Suppressor macrophage treated with lipopolysaccharide for 4 hours (primary cell): Measurements from ENCODE around the gene SEMA5B.

ENCODE experiments used
- DNase-seq: peaks from one replicate; pipeline ENCODE4 v3.0.0-alpha.2; 2020

Gene SEMA5B

DNA sequence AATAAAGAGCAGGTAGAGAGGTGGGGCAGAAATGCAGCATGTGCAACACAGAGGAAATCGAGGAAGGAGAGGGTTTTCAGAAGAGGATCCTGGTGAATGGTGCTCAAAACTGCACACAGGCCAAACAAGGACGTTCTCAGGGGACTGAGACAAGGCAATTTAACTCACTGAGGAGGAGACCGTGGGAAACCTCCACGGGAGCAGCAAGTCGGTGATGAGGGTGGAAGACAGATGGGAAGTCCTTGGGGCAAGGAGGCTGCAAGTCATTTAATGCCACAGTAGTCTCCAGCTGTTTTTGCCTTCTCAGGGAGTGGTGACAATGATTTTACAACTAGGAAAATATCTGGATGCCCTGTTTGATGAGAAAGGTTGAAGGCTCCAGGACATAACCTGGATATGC, 27.8 kb upstream of the SEMA5B start:
- DNase-seq = no peak

GRCh38 chr3:123054931-123055330, 27.4 kb upstream of the SEMA5B start:
- no peak for DNase-seq

DNA sequence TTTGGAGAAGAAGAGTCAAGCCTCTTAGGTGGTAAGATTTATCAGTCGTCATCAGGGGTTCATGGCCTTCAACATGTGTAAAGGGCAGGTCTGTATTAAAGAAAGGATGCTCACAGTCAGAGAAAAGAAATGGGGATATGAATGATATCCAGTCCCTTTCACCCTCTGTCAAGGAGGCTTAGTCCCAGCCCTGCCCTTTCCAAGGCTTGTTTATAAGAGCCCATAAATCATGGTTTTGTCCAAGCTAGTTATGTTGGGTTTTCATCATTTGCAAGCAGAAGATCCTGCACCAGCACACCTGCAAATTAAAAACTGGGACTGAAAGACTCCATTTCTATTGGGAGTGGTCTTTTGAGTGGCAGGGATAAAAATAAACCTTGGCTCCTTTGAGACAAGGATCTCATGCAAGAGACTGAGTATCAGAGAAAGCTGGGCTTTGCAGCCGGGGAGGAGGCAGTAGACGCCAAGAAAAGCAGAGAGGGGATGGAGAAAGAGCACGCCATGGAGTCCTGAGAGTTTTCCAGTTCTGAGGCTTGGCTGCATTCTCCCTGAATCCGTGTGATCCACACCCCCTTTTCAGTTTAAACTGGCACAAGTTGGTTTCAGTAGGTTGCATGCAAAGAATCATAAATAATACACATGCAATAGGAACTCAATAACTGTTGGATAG, 26.7 kb upstream of the SEMA5B start:
- no peak for DNase-seq

DNA sequence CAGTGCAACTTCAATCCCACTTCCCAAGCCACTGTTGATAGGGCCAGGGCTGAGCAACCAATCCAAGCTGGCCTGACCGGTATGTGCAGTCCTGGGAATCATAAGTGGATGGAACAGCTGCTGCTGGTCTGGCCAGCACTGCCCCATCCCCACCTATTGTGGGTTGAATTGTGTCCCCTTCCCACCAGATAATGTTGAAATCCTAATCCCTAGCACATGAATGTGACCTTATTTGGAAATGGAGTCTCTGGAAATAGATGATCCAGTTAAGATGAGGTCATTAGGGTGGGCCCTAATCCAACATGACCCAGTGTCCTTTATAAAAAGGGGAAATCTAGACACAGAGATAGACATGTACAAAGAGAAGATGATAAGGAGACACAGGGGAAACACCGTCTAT, 25.5 kb upstream of the SEMA5B start:
- DNase-seq = peak; percentile 12

GRCh38 chr3:123050666-123051065, 23.1 kb upstream of the SEMA5B start:
- DNase-seq = no peak

- DNase-seq = no peak
These were observed 21.1 kb upstream of the SEMA5B start for GRCh38 chr3:123048480-123049237.

DNA sequence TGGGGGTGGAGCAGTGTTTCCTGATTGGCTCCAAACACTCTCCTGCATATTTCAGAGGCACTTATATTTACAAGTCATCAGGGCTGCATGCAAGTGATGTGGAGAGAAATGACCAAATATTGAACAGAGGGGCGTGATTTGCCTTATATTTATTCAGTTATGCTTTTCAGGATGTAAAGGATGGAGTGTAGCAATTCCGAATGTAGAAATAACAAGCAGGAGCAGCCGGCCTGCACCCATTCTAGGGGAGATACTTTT, 19.4 kb upstream of the SEMA5B start:
- no peak for DNase-seq

DNA sequence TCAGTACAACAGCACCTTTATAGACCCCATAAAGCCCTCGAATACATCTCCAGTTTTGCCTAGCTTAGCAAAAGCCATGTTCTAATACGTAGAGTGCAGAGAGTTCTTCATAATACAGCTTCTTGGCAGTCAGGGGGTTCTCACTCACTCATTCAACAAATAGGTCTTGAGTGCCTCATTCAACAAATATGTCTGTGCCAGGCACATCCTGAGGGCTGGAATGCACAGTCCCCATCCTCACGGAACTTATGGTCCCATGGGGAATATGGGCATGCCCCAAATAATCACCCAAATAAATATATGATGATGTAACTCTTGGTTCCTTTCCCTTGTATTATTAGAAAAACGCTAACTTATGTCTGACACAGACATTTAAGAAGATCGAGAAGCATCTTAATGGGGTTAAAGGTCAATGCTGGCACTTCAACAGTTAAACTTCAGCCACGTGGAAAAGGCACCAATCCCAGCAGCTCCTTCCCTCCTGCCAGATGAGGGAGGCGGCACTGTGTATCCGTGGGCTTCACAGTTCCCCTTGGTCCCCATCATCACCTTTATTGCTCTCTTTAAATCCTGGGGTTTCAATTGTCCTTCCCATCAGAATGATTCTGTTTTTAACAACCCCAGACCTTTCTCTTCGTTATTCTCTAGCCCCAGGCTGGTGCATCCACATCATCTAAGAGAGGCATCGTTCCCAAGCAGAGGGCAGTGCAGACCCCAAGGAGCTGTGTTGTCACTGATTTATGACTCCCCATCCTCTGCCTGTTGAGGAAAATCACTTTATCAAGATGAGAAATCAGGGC, 18.9 kb upstream of the SEMA5B start:
- DNase-seq = no peak

DNA sequence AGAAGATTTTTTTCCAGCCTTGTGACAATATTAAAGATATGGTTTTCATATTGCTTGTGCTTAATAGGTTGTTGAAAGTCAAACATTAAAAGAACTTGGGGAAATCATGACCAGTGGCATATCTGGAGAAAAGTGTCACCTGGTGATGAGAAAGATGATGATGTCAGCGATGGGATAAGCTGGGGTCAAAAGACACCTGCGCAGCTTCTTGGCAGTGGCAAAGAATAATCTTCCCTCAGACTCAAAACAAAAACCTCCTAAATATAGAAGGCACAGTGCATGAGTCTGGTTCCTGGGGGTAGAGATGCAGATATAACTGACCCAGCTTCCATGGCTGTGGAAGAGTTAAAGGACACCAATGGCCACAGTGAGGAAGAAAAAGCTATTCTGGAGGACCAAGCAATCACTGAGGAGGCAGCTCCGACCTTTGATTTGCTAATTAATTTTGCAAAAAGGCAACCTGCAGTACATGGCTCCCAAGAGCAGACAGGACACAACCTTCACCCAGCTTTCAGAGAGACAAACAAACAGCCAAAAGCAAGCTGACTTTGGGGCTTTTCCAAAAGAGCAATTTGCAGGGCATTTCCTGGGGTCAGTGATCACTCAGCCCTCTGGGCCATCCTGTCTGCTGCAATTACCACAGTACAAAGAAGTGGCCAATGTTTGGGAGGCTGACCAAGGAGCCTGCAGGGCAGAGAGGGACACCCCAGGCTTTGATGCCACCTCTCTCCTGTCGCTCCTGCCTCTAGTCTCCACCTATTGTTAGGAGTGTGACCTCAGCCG, 17.6 kb upstream of the SEMA5B start:
- DNase-seq = no peak

DNA sequence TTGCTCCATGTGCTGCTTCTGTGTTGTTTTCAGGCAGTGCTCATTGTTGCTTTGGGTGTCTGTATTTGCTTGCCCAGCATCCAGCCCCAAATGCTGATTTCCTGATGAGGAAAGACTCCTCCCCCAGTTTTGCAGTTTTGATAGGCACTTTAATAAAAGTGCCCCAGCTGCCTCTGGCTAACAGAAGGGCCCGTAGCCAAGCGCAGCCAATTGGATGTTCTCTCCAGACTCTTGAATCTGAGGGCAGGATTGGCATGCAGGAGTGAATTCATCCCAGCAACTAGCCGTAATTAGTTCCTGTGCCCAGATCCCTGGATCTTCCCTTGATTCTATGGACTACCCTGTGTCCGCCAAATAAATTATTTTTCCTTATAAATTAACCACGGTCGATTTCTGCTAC, 14.8 kb upstream of the SEMA5B start:
- DNase-seq = no peak

- no peak for DNase-seq
These were observed 11.6 kb upstream of the SEMA5B start for GRCh38 chr3:123039178-123039577.

- no peak for DNase-seq
These were observed 11.2 kb upstream of the SEMA5B start for GRCh38 chr3:123038751-123039150.

GRCh38 chr3:123037015-123037375, 9.4 kb upstream of the SEMA5B start:
- DNase-seq = no peak

- DNase-seq = peak; percentile 71
These were observed 8.9 kb upstream of the SEMA5B start for GRCh38 chr3:123036352-123037014.

GRCh38 chr3:123034996-123035395, 7.4 kb upstream of the SEMA5B start:
- DNase-seq = no peak

DNA sequence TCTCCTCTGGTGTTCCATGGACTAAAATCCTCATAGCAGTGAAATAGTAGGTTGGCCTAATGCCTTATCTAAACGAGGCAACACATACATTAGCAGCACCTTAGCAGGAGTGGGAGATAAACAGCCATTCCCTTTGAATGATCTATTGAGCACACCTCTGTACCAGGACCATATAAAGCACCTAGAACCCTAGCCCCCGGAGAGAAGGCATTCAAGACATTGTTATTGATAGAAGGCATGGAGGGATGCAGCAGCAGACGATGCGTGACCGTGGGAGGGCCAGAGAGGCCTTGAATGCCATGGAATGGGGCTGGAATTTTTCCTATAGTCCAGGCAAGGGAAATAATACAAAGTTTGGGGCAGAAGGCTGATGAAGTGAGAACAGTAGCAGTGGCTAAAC, 6.6 kb upstream of the SEMA5B start:
- DNase-seq = no peak

GRCh38 chr3:123032057-123032456, 4.5 kb upstream of the SEMA5B start:
- DNase-seq = no peak

GRCh38 chr3:123031051-123031450, 3.5 kb upstream of the SEMA5B start:
- no peak for DNase-seq

DNA sequence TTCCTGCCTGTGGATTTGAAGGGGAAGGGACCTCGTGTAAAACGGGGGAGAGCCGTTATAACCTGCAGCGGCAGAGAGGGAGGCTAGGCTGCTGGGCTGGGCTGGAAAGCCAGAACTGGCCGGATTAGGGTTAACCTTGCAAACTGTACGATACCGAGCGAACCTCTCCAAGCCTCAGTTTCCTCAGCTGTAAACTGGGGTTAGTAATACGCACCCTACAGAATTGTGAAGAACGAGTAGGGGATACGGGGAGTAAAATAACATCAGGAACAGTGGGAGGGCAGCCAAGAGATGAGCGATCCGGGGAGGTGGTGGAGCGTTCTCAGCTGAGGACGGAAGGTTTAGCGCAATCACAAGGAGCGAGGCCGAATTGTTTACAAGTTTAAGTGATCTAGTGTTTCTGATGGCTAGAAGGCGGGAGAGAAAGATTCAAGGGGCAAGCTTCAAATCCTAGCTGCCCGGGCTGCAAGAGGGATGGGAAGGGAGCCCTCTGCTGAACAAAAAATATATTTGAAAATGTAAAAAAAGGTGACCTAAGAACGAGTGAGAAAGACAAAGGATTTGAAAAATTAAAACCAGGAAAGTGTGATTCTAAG, 768 bp upstream of the SEMA5B start:
- DNase-seq = peak; percentile 63

DNA sequence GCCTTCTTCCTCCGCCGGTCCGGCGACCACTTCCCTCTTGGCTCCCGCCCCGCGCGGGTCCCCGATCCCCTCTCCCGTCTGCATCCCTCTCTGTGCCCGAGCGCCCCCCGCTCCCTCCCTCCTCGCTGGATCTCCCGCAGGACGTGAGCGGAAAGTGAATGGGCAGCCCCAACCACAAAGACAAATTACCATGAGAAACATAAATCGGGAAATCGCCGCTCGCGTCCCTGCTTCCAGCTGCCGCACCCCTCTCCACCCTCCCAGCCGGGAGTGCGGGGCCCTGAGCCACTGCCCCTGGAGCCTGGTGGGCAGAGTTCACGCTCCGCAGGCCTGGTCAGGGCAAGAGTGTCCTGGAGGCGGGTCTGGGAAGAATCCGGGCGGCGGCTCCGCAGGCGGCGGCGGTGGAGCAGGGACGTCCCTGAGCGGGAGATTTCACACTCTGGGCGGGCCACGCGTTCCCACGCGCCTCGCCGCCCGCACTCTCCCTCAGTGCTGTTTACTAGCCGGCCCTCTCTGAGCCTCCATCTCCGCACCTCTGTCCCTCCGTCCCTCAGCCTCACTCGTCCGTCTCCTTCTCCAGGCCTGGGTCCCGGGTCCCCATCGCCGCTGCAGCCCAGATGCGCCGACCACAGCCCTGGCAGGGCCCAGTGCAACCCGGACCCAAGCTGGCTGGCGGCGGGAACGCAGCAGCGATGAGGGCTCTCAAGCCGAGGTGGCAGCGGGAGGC, 835 bp downstream of the SEMA5B start:
- DNase-seq = peak; percentile 29

GRCh38 chr3:123025642-123026521, 1.7 kb downstream of the SEMA5B start:
- DNase-seq = no peak
